Ovary (tissue), 3 donors: Measurements from ENCODE around the gene EPG5.

Experiments
- CTCF ChIP-seq, 3 donors: fragments of 450-650 bp in 2 of 3; fragments of 200-600 bp in 1 of 3; IDR thresholded peaks; one replicate each; pipeline versions ENCODE4 v1.5.1 to v1.8.0; 2016 to 2022; ENCODE audit warnings: antibody characterized with exemption in 3 of 3, mild to moderate bottlenecking in 1 of 3
- EP300 ChIP-seq: sonication (generic); formaldehyde crosslinking; IDR thresholded peaks from one replicate; pipeline ENCODE4 v1.6.1; 2017; ENCODE audit warnings: antibody characterized with exemption
- POLR2A ChIP-seq: fragments of 450-650 bp; IDR thresholded peaks from one replicate; pipeline ENCODE4 v1.6.1; 2017; ENCODE audit warnings: antibody characterized with exemption, mild to moderate bottlenecking, moderate library complexity
- donor health status: DM: no; HTN: no; CAD: no.

DNA sequence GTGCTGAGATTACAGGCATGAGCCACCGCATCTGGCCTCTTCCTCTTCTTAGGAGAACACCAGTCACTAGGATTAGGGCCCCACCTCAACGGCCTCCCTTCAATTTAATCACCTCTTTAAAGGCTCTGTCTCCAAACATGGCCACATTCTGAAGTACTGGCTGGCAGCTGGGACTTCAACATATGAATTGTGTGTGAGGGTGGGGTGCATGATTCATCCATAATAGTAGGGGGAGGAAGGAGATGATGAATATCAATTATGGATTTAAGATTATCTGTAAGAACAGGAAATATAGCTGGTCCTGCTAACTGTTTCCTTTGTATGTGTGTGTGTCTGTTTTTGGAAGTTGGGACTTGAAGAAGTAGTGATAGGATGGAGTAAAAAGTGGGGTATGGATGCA, 14.7 kb upstream of the EPG5 start:
- no peak for TF ChIP-seq CTCF (IDR thresholded peaks at IDR 0.05)
- TF ChIP-seq POLR2A: no peak
- no peak for TF ChIP-seq EP300
